PC-9 (cell line): ENCODE data around the gene SDCCAG8. TPM values are rescaled to one million over a fixed set of nuclear protein-coding genes. Genes with fewer than 3 reads are reported as not detected.

ENCODE experiments used
- BruUV-seq: library from RNA; stranded (reverse); fragments of 400-500 nt; replicated peaks from 2 replicates; lab custom pipeline; 2021; lab: Mats Ljungman, UMichigan
- CTCF ChIA-PET: fragments of 300-600 bp; sonication (Branson Sonifier 250); formaldehyde crosslinking; loops from one replicate; lab custom pipeline; 2022; ENCODE audit warnings: antibody characterized with exemption; lab: Charles Lee
- POLR2A ChIA-PET: fragments of 300-600 bp; sonication (Branson Sonifier 250); formaldehyde crosslinking; loops from one replicate; lab custom pipeline; 2022; ENCODE audit warnings: antibody characterized with exemption; ENCODE audit not compliant: unreplicated experiment; lab: Charles Lee
- DNase-seq, 2 experiments: peaks; one replicate each; pipeline versions ENCODE4 v3.0.0 to v3.0.0-alpha.2; 2015 to 2022; ENCODE audit warnings: mixed read lengths in 1 of 2
- H2AFZ ChIP-seq: fragments of 200-600 bp; sonication (generic); 2 replicates; pipeline ENCODE4 v1.8.1; 2017; ENCODE audit warnings: antibody characterized with exemption
- H3F3A ChIP-seq: fragments of 200-600 bp; sonication (generic); 2 replicates; pipeline ENCODE4 v1.8.1; 2017; ENCODE audit warnings: antibody characterized with exemption, mild to moderate bottlenecking, low read depth; ENCODE audit not compliant: insufficient read depth
- H3K27ac ChIP-seq: fragments of 200-600 bp; sonication (generic); 2 replicates; pipeline ENCODE4 v1.6.1; 2016; ENCODE audit warnings: mixed run types
- H3K27me3 ChIP-seq: fragments of 200-600 bp; sonication (generic); 2 replicates; pipeline ENCODE4 v1.6.1; 2016; ENCODE audit warnings: low read depth, mixed run types; ENCODE audit not compliant: insufficient read depth
- H3K36me3 ChIP-seq: fragments of 200-600 bp; sonication (generic); 2 replicates; pipeline ENCODE4 v1.6.1; 2016; ENCODE audit warnings: low read depth, mixed run types
- H3K4me1 ChIP-seq: fragments of 200-600 bp; sonication (generic); replicated peaks from 2 replicates; pipeline ENCODE4 v1.6.1; 2016; ENCODE audit warnings: mixed run types; ENCODE audit not compliant: insufficient read depth
- H3K4me2 ChIP-seq: fragments of 200-600 bp; sonication (generic); 2 replicates; pipeline ENCODE4 v1.6.1; 2017; ENCODE audit warnings: mixed run types
- H3K4me3 ChIP-seq: fragments of 200-600 bp; sonication (generic); 2 replicates; pipeline ENCODE4 v1.6.1; 2016; ENCODE audit warnings: mixed run types
- H3K79me2 ChIP-seq: fragments of 200-600 bp; sonication (generic); 2 replicates; pipeline ENCODE4 v1.6.1; 2017; ENCODE audit warnings: low read depth, mixed run types
- H3K9me2 ChIP-seq: fragments of 200-600 bp; sonication (generic); 2 replicates; pipeline ENCODE4 v1.8.1; 2017; ENCODE audit warnings: mild to moderate bottlenecking; ENCODE audit not compliant: insufficient read depth
- H3K9me3 ChIP-seq: fragments of 200-600 bp; sonication (generic); 2 replicates; pipeline ENCODE4 v1.8.1; 2016; ENCODE audit warnings: low read depth; ENCODE audit not compliant: insufficient read depth
- H4K20me1 ChIP-seq: fragments of 200-600 bp; sonication (generic); 2 replicates; pipeline ENCODE4 v1.8.1; 2017; ENCODE audit not compliant: insufficient read depth
- EZH2 ChIP-seq: fragments of 200-600 bp; sonication (generic); IDR thresholded peaks from 2 replicates; pipeline ENCODE4 v1.8.0; 2017; ENCODE audit warnings: antibody characterized with exemption, low read depth
- intact Hi-C: fragments of 100-400 bp; cut with micrococcal nuclease; formaldehyde crosslinking; loops from one replicate; pipeline ENCODE4 v1.10.0; 2022; ENCODE audit not compliant: unreplicated experiment
- total RNA-seq: library from RNA; stranded (reverse); gene quantifications from 2 replicates; pipeline ENCODE4 v1.2.3, GENCODE V29; 2021
- TF ChIP-seq, protein P1 (sequence below): fragments of 200-600 bp; sonication (generic); conservative IDR thresholded peaks from 2 replicates; pipeline ENCODE4 v1.6.1; 2017; ENCODE audit warnings: mixed run types, antibody characterized with exemption, mild to moderate bottlenecking, moderate library complexity

Gene SDCCAG8
- total RNA-seq, 1 experiment from 2014 or later, result 22.7 TPM

DNA sequence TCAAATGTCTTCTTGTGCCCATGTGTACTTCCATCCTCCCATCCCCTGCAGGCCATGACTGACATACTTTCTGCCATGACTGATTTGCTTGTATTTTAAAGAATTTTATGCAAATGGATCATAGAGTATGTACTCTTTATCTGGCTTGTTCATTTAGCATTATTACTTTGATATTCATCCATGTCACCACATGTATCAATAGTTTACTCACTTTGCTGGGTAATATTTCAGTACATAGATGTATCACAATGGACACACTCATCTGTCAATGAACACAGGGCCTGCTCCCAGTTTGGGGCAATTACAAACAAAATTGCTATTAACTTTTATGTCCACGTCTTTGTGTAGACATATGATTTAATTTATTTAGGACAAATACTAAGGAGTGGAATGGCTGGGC is 259.1 kb downstream of the SDCCAG8 start:
- no peak overlapping the region for H3K27ac ChIP-seq
- no peak overlapping the region for H3K4me3 ChIP-seq
- peaks cover 23% of the 10 kb centered on the region for H3K36me3 ChIP-seq
- peaks cover 9% of the 10 kb centered on the region; the same call in 1 of the 2 replicates for H3K4me1 ChIP-seq
- H2AFZ ChIP-seq, result no peak overlapping the region
- no peaks in the 10 kb centered on the region for H3K79me2 ChIP-seq
- no peak overlapping the region for H3K4me2 ChIP-seq
- ChIA-PET CTCF (no interaction called here), POLR2A (no interaction called here)
- TF ChIP-seq, protein P1, sequence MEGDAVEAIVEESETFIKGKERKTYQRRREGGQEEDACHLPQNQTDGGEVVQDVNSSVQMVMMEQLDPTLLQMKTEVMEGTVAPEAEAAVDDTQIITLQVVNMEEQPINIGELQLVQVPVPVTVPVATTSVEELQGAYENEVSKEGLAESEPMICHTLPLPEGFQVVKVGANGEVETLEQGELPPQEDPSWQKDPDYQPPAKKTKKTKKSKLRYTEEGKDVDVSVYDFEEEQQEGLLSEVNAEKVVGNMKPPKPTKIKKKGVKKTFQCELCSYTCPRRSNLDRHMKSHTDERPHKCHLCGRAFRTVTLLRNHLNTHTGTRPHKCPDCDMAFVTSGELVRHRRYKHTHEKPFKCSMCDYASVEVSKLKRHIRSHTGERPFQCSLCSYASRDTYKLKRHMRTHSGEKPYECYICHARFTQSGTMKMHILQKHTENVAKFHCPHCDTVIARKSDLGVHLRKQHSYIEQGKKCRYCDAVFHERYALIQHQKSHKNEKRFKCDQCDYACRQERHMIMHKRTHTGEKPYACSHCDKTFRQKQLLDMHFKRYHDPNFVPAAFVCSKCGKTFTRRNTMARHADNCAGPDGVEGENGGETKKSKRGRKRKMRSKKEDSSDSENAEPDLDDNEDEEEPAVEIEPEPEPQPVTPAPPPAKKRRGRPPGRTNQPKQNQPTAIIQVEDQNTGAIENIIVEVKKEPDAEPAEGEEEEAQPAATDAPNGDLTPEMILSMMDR, result no peak
- intact Hi-C loops, result no loop called here
- no peak for DNase-seq
- H3K27me3 ChIP-seq, result no peaks in the 10 kb centered on the region
- H4K20me1 ChIP-seq, result no peaks in the 10 kb centered on the region
- no peaks in the 10 kb centered on the region for H3F3A ChIP-seq
- H3K9me2 ChIP-seq, result no peaks in the 10 kb centered on the region
- no TSS peak for BruUV-seq
- peaks cover 5% of the 10 kb centered on the region; the same call in 1 of the 2 replicates for H3K9me3 ChIP-seq

DNA sequence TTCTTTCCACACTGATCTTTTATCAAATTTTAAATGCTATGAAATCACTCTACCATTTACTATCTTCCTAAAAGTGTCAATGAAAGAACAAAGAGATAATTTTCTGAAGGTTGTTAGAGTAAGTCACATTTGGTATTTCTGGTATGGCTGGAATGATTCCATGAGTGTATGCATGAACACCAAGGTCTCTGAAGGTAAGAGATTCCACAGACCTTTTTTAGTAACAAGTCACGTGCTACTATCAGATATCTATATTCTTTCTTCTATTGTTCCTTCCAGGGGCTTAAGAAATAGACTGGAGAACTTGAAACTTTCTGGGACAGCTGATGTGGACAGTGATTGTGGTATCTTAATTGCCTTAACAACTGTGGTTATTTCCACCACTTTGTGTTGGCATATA is 265.0 kb downstream of the SDCCAG8 start:
- Histone ChIP-seq H3K4me2 (no peak overlapping the region), H3K4me1 (peaks cover 9% of the 10 kb centered on the region), H4K20me1 (no peaks in the 10 kb centered on the region), H3K4me3 (no peak overlapping the region), H3K27ac (no peak overlapping the region), H3K36me3 (peaks cover 12% of the 10 kb centered on the region), H3K27me3 (no peaks in the 10 kb centered on the region), H3K9me3 (peaks cover 5% of the 10 kb centered on the region; the same call in 1 of the 2 replicates), H3K9me2 (no peaks in the 10 kb centered on the region), H3F3A (peaks cover 7% of the 10 kb centered on the region; the same call in 1 of the 2 replicates), H2AFZ (no peak overlapping the region), H3K79me2 (no peaks in the 10 kb centered on the region)
- intact Hi-C loops, result no loop called here
- no peak for DNase-seq
- BruUV-seq, result no TSS peak
- no peak for TF ChIP-seq EZH2
- TF ChIP-seq, protein P1, result no peak
- ChIA-PET POLR2A (no interaction called here), CTCF (no interaction called here)

DNA sequence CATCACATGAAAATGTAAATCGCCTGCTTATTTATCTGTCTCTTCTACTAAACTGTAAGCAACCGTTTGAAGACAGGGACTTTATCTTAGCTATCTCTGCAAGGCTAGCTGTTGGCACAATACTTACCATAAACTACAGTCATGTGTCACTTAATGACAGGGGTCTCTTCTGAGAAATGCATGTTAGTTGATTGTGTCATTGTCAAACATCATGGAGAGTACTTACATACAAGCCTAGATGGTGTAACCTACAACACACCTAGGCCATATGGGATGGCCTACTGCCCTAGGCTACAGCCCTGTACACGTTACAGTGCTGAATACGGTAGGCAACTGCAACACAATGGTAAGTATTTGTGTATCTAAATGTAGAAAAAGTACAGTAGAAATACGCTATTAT is 267.9 kb downstream of the SDCCAG8 start:
- no TSS peak for BruUV-seq
- peaks cover 9% of the 10 kb centered on the region for H3K4me1 ChIP-seq
- no peaks in the 10 kb centered on the region; the same call in 1 of the 2 replicates for H3K36me3 ChIP-seq
- no peak overlapping the region for H2AFZ ChIP-seq
- H4K20me1 ChIP-seq, result no peaks in the 10 kb centered on the region
- intact Hi-C loops, result no loop called here
- peaks cover 14% of the 10 kb centered on the region for H3F3A ChIP-seq
- no peaks in the 10 kb centered on the region for H3K27me3 ChIP-seq
- ChIA-PET POLR2A (no interaction called here), CTCF (no interaction called here)
- H3K4me3 ChIP-seq, result no peak overlapping the region
- no peak overlapping the region for H3K27ac ChIP-seq
- H3K9me2 ChIP-seq, result no peaks in the 10 kb centered on the region
- no peak overlapping the region for H3K4me2 ChIP-seq
- TF ChIP-seq, protein P1, result no peak
- no peak for TF ChIP-seq EZH2
- H3K9me3 ChIP-seq, result no peaks in the 10 kb centered on the region
- DNase-seq, result no peak
- no peaks in the 10 kb centered on the region for H3K79me2 ChIP-seq
